ENCODE results near the gene CRYL1.

GRCh38 chr13:20441879-20442278 is 83.8 kb downstream of the CRYL1 start:
- TF ChIP-seq ZNF561 (tag by site-specific recombination; IDR thresholded peaks at IDR 0.05; ENCODE audit: borderline replicate concordance) (no peak), ZNF416 (tag by site-specific recombination; IDR thresholded peaks at IDR 0.05) (no peak), ZNF292 (tag by site-specific recombination; IDR thresholded peaks at IDR 0.05; ENCODE audit: borderline replicate concordance, low read depth) (no peak), CTCF (tag by site-specific recombination; IDR thresholded peaks at IDR 0.05) (no peak), ZNF239 (tag by site-specific recombination; IDR thresholded peaks at IDR 0.05) (no peak), PRDM10 (tag by site-specific recombination; IDR thresholded peaks at IDR 0.05) (no peak), ZNF350 (tag by site-specific recombination; IDR thresholded peaks at IDR 0.05) (no peak), GFI1B (tag by site-specific recombination; IDR thresholded peaks at IDR 0.05) (no peak), ZNF830 (tag by site-specific recombination; IDR thresholded peaks at IDR 0.05; ENCODE audit: low read depth) (no peak), ZNF785 (tag by site-specific recombination; IDR thresholded peaks at IDR 0.05) (no peak), ZNF777 (tag by site-specific recombination; IDR thresholded peaks at IDR 0.05; ENCODE audit: borderline replicate concordance) (no peak), REST (tag by site-specific recombination; IDR thresholded peaks at IDR 0.05) (no peak)
